ENCODE data around the gene GNB1.

- TF ChIP-seq POLR2A (IDR thresholded peaks at IDR 0.05), result no peak
- TF ChIP-seq, protein P1, sequence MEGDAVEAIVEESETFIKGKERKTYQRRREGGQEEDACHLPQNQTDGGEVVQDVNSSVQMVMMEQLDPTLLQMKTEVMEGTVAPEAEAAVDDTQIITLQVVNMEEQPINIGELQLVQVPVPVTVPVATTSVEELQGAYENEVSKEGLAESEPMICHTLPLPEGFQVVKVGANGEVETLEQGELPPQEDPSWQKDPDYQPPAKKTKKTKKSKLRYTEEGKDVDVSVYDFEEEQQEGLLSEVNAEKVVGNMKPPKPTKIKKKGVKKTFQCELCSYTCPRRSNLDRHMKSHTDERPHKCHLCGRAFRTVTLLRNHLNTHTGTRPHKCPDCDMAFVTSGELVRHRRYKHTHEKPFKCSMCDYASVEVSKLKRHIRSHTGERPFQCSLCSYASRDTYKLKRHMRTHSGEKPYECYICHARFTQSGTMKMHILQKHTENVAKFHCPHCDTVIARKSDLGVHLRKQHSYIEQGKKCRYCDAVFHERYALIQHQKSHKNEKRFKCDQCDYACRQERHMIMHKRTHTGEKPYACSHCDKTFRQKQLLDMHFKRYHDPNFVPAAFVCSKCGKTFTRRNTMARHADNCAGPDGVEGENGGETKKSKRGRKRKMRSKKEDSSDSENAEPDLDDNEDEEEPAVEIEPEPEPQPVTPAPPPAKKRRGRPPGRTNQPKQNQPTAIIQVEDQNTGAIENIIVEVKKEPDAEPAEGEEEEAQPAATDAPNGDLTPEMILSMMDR (IDR thresholded peaks at IDR 0.05), result no peak
- no peak for TF ChIP-seq POLR2AphosphoS5 (IDR thresholded peaks at IDR 0.05)
- no peak for TF ChIP-seq EP300 (IDR thresholded peaks at IDR 0.05)
These were observed 20.6 kb upstream of the GNB1 start for GRCh38 chr1:1911350-1912041.

Measured in upper lobe of left lung (tissue), 4 donors.